H4 (cell line): Measurements from ENCODE around the gene RPL3. TPM values are rescaled to one million over a fixed set of nuclear protein-coding genes. Genes with fewer than 3 reads are reported as not detected.

Source experiments
- DNase-seq: peaks from one replicate; pipeline ENCODE4 v3.0.0-alpha.2; 2015; ENCODE audit warnings: low spot score
- total RNA-seq: library from RNA; depleted of rRNA; stranded (reverse); fragments of >200 nt; shearing (Covaris generic); gene quantifications from 2 replicates; pipeline ENCODE4 v1.2.3, GENCODE V29; 2014

The RPL3 gene
- total RNA-seq, 1 experiment from 2014 or later: 2,177 TPM

DNA sequence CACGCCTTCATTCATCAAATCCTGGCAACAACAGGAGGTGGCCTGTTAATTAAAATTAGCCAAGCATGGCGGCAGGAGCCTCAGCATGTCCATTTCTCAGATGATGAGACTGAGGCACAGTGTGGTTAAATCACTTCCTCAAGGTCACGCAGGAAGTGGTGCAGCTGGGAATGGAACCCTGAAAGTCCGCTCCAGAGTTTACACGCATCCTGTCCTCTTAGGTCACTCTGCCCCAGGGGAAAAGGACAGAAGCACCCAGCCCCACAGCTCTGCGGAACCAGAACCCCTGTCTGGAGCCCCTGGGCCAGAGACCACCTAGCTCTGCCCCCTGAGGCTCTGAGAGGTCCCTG is 19.6 kb downstream of the RPL3 start:
- DNase-seq: peak; percentile 58

DNA sequence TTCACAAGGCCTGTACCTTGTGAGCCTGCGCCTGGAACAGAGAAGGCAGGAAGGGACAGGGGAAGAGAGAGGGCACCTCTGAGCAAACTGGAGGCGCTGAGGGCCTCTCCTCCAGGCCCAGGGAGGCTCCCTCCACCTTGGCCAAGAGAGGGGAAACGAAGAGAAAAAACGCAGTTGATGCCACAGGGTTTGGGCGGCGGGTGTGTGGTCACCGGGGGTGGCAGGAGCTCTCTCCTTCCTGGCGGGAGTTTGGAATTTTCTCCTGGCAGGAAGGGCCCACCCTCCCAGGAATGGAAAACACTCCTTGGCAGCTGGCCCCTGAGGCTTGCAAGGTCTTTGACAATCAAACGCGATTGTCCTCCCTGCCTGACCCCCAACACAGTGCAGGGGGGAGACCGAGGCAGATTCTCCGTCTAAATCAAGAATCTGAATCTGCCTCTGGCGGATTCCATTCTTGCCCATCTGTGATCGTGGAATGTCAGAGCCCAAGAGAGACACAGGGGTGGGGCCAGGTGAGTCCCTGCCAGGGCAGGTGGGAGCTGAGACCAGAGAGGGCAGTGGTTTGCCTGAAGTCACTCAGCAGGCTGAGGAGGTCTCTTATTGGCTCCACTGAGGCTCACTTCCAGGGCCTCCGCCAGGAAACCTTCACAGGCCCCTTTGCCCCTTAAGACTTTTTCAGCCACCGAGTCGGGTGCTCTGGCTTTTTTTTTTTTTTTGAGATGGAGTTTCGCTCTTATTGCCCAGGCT is 21.0 kb downstream of the RPL3 start:
- DNase-seq: no peak

DNA sequence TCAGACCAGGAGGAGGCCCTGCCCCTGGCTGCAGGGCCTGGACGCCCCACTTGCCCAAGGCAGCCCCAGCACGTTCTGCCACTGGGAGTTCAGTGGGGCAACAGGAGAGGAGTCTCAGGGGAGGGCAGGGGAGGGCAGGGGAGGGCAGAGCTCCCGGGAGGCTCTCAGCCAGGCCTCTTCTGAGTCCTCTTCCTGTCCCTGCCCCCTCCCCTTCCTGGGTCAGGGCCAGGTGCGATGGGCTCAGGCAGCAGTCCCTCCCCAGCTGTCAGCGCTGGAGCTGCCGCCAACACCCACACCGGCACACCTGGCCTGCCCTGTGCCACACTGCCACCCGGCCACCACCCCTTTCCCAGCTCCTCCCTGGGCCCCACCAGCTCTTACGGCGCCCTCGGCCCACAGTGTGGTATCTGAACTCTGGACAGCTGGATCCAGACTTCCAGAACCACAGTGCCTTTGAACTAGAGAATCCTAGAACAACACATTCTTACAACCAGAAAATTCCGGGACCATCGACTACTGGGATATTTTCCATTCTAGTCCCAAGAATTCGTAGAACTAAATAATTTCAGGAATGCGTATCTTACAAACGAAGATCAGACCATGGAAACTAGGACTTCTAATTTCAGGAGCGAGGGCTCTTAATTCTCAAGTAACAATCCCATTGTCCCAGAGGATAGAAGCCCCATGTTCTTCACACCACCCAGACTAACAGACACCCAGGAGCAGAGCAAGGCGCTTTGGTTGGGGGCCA is 21.8 kb downstream of the RPL3 start:
- peak; percentile 57 for DNase-seq

DNA sequence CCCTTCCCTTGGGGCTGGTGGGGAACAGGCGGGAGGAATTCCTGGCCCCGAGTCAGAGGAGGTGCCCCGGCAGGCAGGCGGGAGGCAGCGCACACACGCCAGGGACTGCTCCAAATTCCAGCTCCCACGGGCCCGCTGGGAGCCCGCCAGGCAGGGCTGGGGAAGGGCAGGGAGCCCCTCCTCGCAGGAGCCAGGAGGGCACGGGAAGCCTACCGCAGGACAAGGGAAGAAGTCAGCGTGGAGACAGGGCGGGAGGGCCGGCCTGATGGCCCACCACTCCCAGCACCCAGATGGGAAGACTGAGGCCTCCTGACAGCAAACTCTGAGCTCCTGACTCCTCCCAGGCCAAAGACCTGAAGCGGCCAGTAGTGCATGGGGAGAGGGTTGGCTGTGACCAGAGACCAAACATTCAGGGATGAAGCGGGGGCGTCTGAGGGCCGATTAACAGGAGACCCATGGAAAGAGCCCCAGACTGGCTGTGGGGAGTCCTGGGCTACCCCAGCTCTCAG is 22.4 kb downstream of the RPL3 start:
- DNase-seq: no peak

DNA sequence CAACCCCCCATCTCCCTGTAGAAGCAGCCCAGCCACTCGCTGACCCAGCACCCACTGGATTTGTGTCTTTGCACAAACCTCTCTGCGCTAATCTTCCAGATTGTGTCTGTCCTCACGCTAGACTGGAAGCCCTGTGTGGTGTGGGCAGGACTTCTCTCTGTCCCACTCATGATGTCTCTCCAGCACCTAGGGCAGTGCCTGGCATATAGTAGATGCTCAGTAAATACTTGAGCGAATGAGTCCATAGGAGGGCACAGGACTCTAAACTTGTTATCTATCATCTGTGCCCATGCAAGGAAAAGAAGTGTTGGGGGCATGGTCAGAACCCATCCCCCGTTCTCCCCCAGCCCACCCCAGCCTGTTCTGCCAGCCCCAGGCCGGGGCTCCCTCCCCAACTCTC is 22.9 kb downstream of the RPL3 start:
- DNase-seq: no peak

DNA sequence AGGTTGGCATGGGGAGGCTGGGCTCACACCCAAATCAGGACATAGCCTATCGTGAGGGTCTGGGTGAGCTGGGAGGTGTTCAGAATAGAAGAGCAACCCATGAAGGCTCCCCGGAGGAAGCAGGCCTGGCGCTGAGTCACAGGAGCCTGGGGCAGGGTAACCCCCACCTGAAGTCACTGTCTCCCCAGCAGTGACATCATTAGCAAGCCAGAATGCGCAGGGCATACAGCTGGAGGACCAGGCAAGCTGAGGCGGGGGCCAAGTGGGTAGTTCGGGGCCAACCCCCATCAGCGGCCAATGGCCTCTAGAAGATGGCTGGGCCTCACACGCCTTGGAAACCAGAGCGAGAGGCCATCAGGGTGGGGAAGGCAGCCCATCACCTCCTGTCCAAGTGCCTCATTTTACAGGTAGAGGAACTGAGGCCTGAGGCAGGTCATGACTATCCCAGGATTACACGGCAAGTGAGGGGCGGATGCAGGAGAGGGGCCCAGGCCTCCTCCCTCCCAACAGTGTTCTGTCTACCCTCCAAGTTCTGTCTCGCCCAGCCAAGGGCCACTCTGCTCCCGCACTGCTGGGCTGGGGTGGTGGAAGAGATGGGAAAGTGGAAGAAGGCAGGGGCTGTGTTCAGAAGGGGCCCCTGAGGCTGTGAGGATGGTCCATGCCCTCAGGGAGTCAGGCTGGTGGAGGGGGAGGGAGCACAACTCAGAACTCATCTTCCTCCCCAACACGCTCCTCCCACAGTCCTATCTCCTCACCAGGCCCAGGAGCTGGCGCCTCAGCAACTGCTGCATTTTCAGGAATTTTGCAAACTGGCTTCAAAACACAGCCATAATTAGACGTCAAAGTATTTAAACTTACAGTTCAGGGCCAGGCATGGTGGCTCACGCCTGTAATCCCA is 24.6 kb downstream of the RPL3 start:
- DNase-seq: no peak

DNA sequence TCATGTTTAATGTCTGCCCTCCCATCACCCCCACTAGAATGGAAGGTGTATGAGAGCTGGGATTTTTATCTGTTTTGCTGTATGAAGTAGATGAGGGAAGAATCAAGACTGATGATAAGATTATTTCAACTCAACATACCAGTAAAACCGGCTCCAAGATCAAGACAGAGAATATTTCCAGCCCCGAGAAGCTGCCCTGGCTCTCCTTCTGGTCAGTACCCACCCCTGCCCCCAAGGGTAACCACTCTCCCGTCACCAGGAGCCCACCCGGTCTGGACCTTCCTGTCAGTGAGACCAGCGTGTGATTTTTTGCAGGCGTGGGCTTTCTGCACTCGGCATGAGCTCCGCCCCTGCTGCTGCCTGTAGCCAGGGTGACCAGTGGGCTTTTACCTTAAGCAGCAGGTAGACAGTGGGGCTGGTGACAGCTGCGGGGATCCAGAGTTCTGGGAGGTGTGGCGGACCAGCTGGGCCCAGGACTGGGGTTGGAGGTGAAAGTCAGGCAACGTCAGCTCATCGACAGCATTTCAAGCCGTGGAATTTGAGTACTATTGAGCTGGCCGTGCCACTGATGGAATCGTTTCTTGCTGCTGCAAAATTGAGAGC is 25.6 kb downstream of the RPL3 start:
- DNase-seq: no peak

DNA sequence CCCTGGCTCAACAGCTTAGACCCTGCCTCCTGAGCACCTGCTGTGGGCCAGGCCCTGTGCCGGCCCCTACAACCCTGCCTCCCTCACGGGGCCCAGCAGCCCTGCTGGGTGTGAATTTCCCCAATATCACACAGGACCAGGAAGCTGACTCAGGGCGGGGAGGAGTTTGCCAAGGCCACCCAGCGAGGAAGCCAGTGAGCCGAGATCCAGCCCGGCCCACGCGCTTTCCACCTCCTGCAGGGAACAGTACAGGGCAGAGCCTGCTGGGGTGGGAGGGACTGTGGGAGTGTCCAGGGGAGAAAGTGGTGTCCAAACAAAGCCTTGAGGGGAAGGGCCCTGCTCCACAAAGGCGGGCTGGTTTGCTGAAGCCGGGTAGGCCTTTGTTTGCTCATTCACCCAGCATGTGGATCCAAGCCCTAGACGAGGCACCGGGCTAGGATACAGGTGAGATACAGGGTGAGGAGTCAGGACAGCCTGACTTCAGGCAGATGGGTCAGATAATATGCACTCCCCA is 26.8 kb downstream of the RPL3 start:
- peak; percentile 89 for DNase-seq

DNA sequence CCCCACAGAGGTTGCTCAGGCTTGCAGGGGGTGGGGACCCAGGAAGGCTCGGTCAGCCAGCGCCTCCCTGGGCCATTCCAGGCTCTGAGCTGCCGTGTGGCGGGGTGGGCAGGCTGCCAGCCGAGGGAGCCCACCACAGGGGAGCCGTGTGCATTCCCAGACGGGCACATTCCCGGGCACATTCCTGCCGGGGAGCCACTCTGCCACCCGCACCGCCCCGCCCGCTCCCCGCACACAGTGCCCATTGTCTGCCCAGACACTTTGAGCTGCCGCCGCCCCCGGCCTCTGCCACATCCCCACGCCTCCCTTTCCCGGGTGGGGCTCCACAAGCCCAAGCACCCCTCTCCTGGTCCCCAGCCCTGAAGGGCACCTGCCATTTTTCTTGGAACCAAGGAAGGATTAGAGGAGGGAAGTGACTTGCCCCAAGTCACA is 27.4 kb downstream of the RPL3 start:
- DNase-seq: no peak

DNA sequence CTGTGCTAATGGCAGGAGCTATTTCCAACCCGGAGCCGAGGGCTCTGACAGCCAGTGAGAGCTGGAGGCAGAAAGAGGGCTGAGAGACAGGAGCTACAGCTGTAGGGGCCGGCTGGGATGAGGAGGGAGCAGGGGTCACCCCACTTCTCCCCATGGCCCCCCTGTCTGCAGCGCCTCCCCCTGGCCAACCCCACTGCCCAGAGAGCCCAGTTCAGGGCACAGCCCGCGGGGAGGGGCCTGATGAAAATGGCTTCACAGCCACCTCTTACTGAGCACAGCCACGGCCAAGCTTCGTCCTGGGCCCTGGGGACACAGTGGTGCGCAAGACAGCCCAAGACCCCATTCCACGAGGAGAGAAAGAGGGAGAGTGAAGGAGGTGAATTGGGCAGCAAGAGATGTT is 27.9 kb downstream of the RPL3 start:
- no peak for DNase-seq

DNA sequence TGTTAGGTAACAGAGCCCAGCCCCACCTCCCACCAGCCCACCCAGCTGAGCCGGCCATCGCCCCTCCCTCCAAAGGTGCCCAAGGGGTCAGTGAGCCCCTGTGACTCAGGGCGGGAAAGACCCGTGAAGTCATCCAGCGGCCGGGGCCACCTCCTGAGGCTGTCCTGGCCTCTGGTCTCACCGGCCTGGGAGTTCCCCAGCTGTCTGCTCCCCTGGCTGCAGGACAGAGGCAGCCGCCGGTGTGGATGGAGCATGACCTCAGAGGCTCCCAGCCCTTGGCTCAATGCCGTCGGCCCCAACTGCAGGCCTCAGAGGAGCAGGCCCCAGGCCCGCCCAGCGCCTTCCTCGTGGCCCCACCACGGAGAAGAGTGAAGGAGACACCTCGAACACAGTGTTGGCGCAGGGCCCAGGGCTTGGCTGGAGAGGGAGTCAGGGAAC is 28.7 kb downstream of the RPL3 start:
- DNase-seq: no peak

DNA sequence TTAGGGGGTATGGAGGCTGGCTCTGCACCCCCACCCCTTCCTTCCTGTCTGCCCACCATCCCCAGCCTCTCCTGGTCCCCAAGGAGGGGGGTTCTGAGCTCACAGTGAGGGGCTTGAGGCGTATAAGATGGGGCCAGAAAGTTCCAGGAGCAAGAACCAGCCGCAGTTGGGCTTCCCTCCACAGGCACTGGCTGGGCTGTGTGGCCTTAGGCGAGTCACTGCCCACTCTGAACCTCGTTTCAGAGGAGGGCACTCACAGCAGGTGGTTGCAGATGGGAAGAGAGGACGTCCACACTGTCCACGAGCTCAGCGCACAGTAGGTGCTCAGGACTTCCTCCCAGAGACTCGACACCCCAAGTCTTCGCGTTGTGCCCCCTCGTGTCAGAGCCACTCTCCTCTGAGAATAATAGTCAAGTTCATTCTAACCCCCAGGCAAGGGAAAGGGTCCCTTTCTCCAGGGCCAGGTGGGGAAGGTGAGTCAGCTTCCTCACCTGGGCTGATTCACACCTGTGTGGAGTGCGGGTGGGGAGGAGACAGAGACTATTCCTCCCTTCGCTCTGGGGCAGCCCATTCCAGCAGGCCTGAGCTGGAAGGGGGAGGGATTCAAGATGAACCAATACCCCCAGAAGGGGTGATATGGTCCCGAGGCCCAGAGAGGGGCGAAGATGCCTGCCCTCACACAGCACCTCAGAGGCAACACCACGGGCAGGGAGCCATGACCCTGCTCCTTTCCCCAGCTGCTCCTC is 29.3 kb downstream of the RPL3 start:
- DNase-seq: no peak

DNA sequence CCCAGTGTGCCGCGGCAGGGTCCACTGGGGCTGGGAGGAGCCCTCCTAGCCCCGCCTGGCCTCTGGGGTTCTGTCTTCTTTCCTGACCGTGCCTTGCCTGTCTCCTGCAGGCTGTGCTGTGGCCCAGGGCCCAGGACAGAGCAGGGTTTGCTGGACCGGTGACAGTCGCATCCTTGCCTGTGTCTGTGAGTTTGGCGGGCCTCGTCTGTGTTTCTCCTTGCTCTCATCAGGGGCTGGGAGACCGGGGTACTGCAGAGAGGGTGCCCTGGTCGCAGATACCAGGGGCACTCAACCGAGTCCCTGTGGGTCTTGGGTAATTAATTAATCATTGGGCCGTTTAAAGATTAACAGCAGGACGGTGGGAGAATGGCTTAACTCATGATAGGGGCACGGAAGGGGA is 29.9 kb downstream of the RPL3 start:
- no peak for DNase-seq

DNA sequence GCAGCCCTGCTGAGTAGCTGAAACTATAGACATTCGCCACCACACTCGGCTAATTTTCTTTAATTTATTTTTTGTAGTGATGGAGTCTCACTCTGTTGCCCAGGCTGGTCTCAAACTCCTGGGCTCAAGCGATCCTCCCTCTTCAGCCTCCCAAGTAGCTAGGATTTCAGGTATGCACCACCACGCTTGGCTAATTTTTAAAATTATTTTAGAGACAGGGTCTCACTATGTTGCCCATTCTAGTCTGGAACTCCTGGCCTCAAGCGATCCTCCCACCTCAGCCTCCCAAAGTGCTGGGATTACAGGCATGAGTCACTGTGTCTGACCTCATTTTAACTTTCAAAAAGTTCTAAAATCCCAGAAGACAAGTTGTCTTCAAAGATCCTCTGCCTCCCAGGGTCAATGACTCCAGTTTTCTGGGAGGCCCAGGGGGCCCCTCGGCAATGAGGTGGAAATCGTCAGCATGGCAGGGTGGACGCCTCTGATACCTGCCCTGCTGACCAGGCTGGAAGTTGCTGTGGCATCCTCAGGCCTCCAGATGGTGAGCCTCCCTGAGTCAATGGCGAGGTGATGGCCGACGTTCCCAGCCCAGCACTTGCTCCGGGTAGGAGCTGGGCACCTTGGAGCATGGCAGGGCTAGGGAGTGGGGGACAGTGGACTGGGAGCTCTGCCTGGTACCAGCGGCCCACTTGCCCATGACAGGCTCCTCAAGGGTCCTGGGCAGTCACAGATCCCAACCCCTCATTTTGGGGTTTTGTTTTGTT is 31.1 kb downstream of the RPL3 start:
- DNase-seq: no peak

DNA sequence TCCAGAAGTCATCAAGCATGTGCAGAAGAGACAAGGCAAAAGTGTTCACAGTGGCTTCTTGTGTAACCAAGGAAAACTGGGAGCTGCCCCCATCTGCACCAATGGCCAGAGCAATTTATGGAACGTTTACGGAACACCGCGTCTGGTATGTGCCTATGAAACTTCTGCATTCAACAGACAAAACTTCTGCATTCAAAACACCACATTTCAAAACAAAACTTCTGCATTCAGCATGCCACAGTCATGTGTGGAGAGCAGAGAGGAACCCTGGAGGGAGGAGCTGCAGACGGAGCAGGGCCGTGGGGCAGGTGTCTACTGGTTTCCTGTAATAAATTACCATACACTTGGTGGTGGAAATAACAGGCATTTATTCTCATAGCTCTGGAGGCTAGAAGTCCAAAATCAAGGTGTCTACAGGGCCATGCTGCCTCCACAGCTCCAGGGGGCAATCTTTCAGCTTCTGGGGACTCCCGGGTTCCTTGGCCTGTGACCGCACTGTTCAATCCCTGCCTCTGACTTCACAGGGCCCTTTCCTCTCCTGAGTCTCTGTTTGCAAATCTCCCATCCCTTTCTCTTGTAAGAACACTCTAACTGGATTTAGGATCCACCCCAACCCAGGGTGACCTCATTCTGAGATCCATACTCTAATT is 32.2 kb downstream of the RPL3 start:
- no peak for DNase-seq

DNA sequence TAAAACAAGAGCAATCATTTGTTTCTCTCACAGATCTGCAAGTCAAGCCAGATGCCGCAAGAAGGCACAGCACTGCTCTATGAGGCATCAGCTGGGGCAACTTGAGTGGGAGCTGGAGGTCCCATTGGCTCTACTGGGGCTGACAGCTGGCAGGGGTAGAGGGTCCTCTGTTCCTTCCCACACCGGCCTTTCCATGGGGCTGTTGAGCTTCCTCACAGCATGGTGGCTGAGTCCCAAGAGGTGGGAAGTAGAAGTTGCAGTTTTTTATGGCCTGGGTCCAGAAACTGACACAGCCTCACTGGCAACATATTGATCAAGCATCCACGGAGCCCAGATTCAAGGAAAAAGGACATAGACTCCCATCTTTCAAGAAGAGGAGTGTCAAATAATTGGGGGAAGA is 34.4 kb downstream of the RPL3 start:
- DNase-seq: no peak

DNA sequence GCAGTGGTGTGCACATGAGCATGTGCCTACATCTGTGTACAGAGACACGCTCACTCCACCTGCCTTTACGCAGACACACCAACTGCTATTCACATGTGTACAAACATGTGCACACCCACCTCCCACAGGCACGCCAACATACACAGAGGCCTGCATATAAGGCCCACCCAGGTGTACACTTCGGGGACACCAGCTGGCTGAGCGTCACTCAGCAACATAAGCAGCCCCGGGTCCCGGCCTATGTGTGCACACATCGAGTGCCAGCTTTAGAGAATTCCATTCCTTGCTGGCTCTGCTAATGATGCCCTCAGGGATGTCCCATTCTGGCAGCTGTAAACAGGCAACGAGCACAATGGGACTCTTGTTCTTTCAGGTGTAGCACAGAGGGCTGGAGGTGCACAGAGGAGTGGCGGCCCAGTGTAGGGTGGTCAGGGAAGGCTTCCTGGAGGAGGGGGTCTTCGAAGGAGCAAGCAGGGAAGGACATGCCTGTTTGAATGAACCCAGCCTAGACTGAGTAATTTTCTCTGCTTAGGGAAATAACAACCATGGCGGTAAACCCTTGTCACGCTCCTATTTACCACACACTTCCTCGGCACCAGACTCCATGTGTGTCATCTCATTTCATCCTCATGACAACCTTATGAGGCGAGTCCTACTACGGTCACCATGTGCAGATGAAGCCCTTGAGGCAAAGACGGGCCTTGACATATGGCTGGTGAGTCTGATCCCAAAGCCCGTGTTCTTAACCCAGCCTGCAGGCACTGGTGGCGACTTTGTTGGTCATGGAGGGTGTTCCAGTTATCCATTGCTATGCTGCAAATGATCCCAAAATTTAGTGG is 35.1 kb downstream of the RPL3 start:
- no peak for DNase-seq

DNA sequence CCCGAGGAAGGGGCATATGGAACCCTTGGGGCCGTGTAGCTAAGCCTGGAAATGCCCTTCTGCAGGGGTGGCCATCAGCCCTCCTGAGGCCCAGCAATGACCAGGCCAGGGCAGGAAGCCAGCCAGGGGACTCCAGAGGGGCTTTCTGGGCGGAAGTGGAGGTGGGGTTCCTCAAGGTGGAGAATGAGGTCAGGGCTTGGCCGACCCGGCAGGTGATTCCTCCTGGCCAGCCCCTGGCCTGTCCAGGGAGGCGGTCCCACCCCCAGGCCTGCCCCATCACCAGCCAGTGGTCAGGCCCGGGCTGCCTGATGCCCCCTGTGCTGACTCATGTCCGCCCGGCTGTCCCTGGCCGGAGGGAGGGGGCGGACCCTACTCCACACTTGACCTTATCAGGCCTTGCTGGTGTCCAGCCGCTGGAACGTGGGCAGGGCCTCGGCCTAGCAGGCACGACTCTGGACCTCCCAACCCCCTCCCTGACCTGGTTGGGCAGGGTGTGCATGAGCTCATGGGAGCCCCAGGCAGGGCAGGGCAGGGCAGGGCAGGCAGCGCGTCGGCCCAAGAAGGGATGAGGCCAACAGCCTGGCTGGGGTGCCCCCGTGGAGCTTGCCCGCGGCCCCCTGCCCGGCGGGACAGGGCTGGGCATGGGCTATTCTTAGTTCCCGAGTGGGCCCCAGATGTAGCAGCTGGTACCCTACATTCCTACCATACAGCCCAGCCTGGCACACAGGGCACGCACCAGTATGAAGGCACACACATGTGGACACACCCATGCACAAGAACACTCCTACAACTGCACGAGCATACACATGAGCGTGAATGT is 35.9 kb downstream of the RPL3 start:
- DNase-seq: no peak
